ENCODE data around the gene XIRP1. TPM values are rescaled to one million over a fixed set of nuclear protein-coding genes. Genes with fewer than 3 reads are reported as not detected.

Gene XIRP1
- total and polyA plus RNA-seq, 4 donors, result 0.08 to 0.81 (median 0.52) TPM

DNA sequence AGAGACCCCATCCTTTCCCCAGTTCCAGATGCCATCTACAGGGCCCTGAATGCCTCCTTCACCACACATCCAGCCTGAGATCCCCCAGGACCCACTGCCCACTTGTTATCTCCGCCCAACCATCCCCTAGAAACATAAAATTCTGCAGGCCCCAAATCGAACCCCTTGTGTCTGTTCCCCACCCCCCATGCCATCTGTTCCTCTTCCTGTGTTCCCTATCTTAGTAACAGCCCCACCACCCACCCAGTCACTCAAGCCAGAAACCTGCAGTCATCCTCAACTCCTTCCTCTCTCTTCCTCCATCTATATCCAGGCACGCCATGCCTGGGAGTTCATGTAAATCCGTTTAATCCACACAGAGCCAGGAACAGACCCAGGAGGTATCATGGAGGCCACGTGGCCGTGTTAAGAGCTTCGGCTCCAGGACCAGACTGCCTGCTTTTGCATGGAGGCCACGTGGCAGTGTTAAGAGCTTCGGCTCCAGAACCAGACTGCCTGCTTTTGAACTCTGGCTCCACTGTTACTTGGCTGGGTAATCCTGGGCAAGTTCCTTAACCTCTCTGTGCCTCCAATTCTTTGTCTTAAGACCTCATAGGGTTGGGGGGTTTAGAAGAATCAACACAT is 43.8 kb downstream of the XIRP1 start:
- TF ChIP-seq, protein P1, sequence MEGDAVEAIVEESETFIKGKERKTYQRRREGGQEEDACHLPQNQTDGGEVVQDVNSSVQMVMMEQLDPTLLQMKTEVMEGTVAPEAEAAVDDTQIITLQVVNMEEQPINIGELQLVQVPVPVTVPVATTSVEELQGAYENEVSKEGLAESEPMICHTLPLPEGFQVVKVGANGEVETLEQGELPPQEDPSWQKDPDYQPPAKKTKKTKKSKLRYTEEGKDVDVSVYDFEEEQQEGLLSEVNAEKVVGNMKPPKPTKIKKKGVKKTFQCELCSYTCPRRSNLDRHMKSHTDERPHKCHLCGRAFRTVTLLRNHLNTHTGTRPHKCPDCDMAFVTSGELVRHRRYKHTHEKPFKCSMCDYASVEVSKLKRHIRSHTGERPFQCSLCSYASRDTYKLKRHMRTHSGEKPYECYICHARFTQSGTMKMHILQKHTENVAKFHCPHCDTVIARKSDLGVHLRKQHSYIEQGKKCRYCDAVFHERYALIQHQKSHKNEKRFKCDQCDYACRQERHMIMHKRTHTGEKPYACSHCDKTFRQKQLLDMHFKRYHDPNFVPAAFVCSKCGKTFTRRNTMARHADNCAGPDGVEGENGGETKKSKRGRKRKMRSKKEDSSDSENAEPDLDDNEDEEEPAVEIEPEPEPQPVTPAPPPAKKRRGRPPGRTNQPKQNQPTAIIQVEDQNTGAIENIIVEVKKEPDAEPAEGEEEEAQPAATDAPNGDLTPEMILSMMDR (IDR thresholded peaks at IDR 0.05; ENCODE audit: control extremely low read depth, extremely low read depth), result no peak
- Histone ChIP-seq H3K9me3 (ENCODE audit: control insufficient read depth in 4 of 4, insufficient read depth in 3 of 4, low read length in 3 of 4) (no peaks in the 10 kb centered on the region), H3K4me1 (ENCODE audit: control insufficient read depth in 5 of 5, insufficient read depth in 5 of 5, low read length in 5 of 5) (peaks cover 21 to 67% (median 47%) of the 10 kb centered on the region in 5 donors), H3K9ac (ENCODE audit: insufficient read depth in 1 of 2, low read length in 2 of 2) (peak overlapping the region in 1 of 2 donors; percentile 26), H3K36me3 (ENCODE audit: control insufficient read depth in 4 of 4, insufficient read depth in 4 of 4, low read length in 4 of 4) (peaks cover 8 to 25% (median 12%) of the 10 kb centered on the region in 4 donors), H3K27me3 (ENCODE audit: control insufficient read depth in 3 of 3, insufficient read depth in 3 of 3, low read length in 2 of 3) (no peaks in the 10 kb centered on the region), H3K4me3 (no peak overlapping the region), H3K27ac (ENCODE audit: low read depth in 1 of 2, low read length in 1 of 2) (peak overlapping the region; percentile 67 to 95)
- DNase-seq (peak in 1 of 3 donors; percentile 31), ATAC-seq (ENCODE audit: insufficient read depth, low FRiP score) (no peak)
- WGBS, 2 donors, result 29% methylated on average over 9 of the region's 9 CpGs

DNA sequence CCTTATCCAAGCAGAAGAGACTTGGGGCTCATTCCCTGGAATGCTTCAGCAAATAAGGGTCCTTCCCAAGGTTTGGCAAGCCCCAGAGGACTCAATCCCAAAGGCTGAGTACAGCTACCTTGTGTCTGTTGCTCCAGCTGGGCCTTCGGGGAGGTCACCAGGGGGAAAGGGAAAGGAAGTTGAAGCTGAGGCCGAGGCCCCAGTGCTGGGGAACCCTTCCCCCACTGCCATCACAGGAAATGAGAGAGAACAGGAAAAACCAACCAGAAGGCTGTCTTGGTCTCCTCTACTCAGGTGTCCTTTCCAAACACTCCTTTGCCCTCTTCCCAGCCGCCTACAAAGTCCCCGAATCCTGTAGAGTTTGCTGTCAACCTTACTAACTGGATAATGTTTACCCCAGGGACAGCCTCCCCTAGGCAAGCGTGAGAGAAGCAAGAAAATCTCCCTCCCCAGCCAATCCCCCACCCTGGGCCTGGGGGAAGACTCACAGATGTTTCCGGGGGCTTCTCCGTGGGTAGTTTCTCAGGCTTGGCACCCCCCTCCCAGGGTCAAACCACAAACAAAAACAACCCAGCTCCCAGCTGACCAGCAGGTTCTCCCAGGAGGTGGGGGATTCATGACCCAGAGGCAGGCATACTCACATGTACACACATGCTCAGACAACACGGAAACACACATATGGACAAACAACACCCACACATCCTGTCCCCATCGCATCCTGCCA is 44.5 kb downstream of the XIRP1 start:
- H3K4me3 ChIP-seq, result no peak overlapping the region
- H3K9ac ChIP-seq (ENCODE audit: insufficient read depth in 1 of 2, low read length in 2 of 2), result peak overlapping the region; percentile 21 to 26
- DNase-seq, result peak; percentile 44 to 74 (median 61)
- peaks cover 21 to 66% (median 47%) of the 10 kb centered on the region in 5 donors for H3K4me1 ChIP-seq (ENCODE audit: control insufficient read depth in 5 of 5, insufficient read depth in 5 of 5, low read length in 5 of 5)
- ATAC-seq (ENCODE audit: insufficient read depth, low FRiP score), result no peak
- WGBS, 2 donors, result 5 to 14% methylated on average over 9 of the region's 9 CpGs
- peaks cover 10 to 31% (median 15%) of the 10 kb centered on the region in 4 donors for H3K36me3 ChIP-seq (ENCODE audit: control insufficient read depth in 4 of 4, insufficient read depth in 4 of 4, low read length in 4 of 4)
- H3K27me3 ChIP-seq (ENCODE audit: control insufficient read depth in 3 of 3, insufficient read depth in 3 of 3, low read length in 2 of 3), result no peaks in the 10 kb centered on the region
- TF ChIP-seq, protein P1 (IDR thresholded peaks at IDR 0.05; ENCODE audit: control extremely low read depth, extremely low read depth), result no peak
- peak overlapping the region; percentile 67 to 95 for H3K27ac ChIP-seq (ENCODE audit: low read depth in 1 of 2, low read length in 1 of 2)
- H3K9me3 ChIP-seq (ENCODE audit: control insufficient read depth in 4 of 4, insufficient read depth in 3 of 4, low read length in 3 of 4), result no peaks in the 10 kb centered on the region

DNA sequence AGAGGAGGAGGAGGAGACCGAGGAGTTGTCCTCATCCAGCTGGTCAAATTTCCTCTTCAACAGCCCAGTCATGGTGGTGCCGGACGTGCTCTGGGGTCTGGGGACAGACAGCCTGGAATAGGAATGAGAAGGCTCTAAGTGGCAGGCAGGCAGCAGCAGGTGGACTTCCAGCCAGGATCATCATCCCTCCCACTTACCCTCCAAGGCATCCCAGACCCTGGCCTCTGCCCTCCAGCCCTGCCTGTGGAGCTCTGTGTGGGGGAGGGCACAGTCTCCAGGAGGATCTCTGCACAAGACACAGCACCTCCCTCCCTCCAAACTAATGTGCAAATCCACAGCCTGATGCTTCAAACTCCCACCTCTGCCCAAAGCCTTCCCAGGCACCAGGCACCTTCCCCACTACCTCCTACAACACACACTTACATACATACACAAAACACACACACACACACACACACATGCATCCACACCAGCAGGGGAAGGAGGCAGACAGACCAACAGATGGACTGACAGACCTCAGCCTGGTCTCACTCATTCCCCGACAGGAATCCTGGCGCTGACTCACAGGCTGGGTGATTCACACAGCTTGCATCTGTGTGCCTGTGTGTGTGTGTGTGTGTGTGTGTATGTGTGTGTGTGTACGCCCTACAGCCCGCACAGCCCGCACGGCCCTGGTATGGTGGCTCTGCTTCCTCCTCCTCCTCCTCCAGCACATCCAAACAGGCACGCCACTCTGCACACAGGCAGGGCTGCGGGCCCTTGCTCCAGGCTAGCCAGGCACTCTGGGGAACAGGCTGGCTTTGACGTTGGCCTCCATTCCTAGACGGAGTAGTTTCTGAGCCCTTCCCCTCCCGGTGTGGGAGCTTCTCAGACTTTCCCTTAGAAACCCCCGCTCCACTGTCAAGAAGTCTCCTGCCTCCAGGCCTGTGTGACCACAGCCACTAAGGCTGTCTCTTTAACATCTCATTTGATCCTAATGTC is 45.5 kb downstream of the XIRP1 start:
- H3K27ac ChIP-seq (ENCODE audit: low read depth in 1 of 2, low read length in 1 of 2), result peak overlapping the region; percentile 67 to 95
- peaks cover 27 to 63% (median 51%) of the 10 kb centered on the region in 5 donors for H3K4me1 ChIP-seq (ENCODE audit: control insufficient read depth in 5 of 5, insufficient read depth in 5 of 5, low read length in 5 of 5)
- H3K9me3 ChIP-seq (ENCODE audit: control insufficient read depth in 4 of 4, insufficient read depth in 3 of 4, low read length in 3 of 4), result no peaks in the 10 kb centered on the region
- 16 to 17% methylated on average over 15 of the region's 15 CpGs for WGBS, 2 donors
- no peak overlapping the region for H3K4me3 ChIP-seq
- H3K9ac ChIP-seq (ENCODE audit: insufficient read depth in 1 of 2, low read length in 2 of 2), result peak overlapping the region; percentile 21 to 30
- no peaks in the 10 kb centered on the region for H3K27me3 ChIP-seq (ENCODE audit: control insufficient read depth in 3 of 3, insufficient read depth in 3 of 3, low read length in 2 of 3)
- TF ChIP-seq, protein P1 (IDR thresholded peaks at IDR 0.05; ENCODE audit: control extremely low read depth, extremely low read depth), result no peak
- ATAC-seq (ENCODE audit: insufficient read depth, low FRiP score) (peak; percentile 70), DNase-seq (peak; percentile 61 to 73 (median 66))
- H3K36me3 ChIP-seq (ENCODE audit: control insufficient read depth in 4 of 4, insufficient read depth in 4 of 4, low read length in 4 of 4), result peaks cover 15 to 41% (median 18%) of the 10 kb centered on the region in 4 donors
